Measurements from ENCODE around the gene FBXL13.
"Not testable (repeated sequence)": the region's sequence is repeated elsewhere in the genome, so short reads cannot be mapped to it uniquely, and the experiment has no call there.

FBXL13 gene

GRCh38 chr7:103020876-103021275, 53.7 kb downstream of the FBXL13 start:
- not testable (repeated sequence) for FAIRE-seq

GRCh38 chr7:103018295-103018694, 56.3 kb downstream of the FBXL13 start:
- FAIRE-seq, result not testable (repeated sequence)

- no peak for FAIRE-seq
These were observed 62.9 kb downstream of the FBXL13 start for GRCh38 chr7:103011650-103012049.

GRCh38 chr7:103010211-103010610, 64.4 kb downstream of the FBXL13 start:
- FAIRE-seq, result no peak

- no peak for FAIRE-seq
These were observed 65.0 kb downstream of the FBXL13 start for GRCh38 chr7:103009466-103010185.

GRCh38 chr7:103003004-103003403, 71.6 kb downstream of the FBXL13 start:
- FAIRE-seq, result no peak

- no peak for FAIRE-seq
These were observed 73.4 kb downstream of the FBXL13 start for GRCh38 chr7:103001210-103001609.

GRCh38 chr7:102996957-102997356, 77.6 kb downstream of the FBXL13 start:
- FAIRE-seq, result no peak

- not testable (repeated sequence) for FAIRE-seq
These were observed 79.0 kb downstream of the FBXL13 start for GRCh38 chr7:102995609-102996008.

GRCh38 chr7:102994567-102994966, 80.0 kb downstream of the FBXL13 start:
- no peak for FAIRE-seq

- no peak for FAIRE-seq
These were observed 80.9 kb downstream of the FBXL13 start for GRCh38 chr7:102993718-102994029.

- FAIRE-seq, result no peak
These were observed 81.5 kb downstream of the FBXL13 start for GRCh38 chr7:102992938-102993717.

- no peak for FAIRE-seq
These were observed 82.1 kb downstream of the FBXL13 start for GRCh38 chr7:102992509-102992937.

GRCh38 chr7:102991540-102992214, 82.9 kb downstream of the FBXL13 start:
- no peak for FAIRE-seq

- FAIRE-seq, result no peak
These were observed 83.5 kb downstream of the FBXL13 start for GRCh38 chr7:102991077-102991539.

- no peak for FAIRE-seq
These were observed 84.0 kb downstream of the FBXL13 start for GRCh38 chr7:102990642-102991041.

GRCh38 chr7:102988631-102989560, 85.7 kb downstream of the FBXL13 start:
- FAIRE-seq, result no peak

- FAIRE-seq, result no peak
These were observed 86.5 kb downstream of the FBXL13 start for GRCh38 chr7:102988088-102988487.

GRCh38 chr7:102985176-102985783, 89.3 kb downstream of the FBXL13 start:
- FAIRE-seq, result no peak

- no peak for FAIRE-seq
These were observed 91.0 kb downstream of the FBXL13 start for GRCh38 chr7:102983602-102984001.

- no peak for FAIRE-seq
These were observed 92.4 kb downstream of the FBXL13 start for GRCh38 chr7:102982235-102982634.

GRCh38 chr7:102981451-102981850, 93.1 kb downstream of the FBXL13 start:
- FAIRE-seq, result no peak

Data from G401.6 (cell line).